HCT116 (cell line): Measurements from ENCODE around the gene SEC24D. TPM values are rescaled to one million over a fixed set of nuclear protein-coding genes. Genes with fewer than 3 reads are reported as not detected.

Experiments
- ATAC-seq: fragments of 200-7000 bp; cut with Tn5 transposase; 2 replicates; pipeline ENCODE4 v1.9.1; 2020; ENCODE audit warnings: mild to moderate bottlenecking, moderate library complexity
- BruUV-seq: library from RNA; stranded (reverse); fragments of 400-500 nt; replicated peaks from 2 replicates; lab custom pipeline; 2021; lab: Mats Ljungman, UMichigan
- CTCF ChIA-PET: fragments of 300-600 bp; sonication (Branson Sonifier 250); formaldehyde crosslinking; loops from one replicate; lab custom pipeline; 2021; ENCODE audit warnings: antibody characterized with exemption; lab: Charles Lee
- POLR2A ChIA-PET: fragments of 300-600, 350-600 bp; sonication (Branson Sonifier 250); formaldehyde crosslinking; loops from one replicate; lab custom pipeline; 2021; ENCODE audit warnings: antibody characterized with exemption; lab: Charles Lee
- RAD21 ChIA-PET, 2 experiments: fragments of 300-600 bp; sonication (Branson Sonifier 250); formaldehyde crosslinking; loops; one replicate each; lab custom pipeline; 2023; ENCODE audit warnings: low total read pairs in 2 of 2; ENCODE audit not compliant: uncharacterized antibody in 2 of 2, unreplicated experiment in 2 of 2, low non-redundant PET in 1 of 2; lab: Charles Lee
- DNase-seq: peaks from one replicate; pipeline ENCODE4 v3.0.0-alpha.2; 2010; ENCODE audit warnings: low read depth, low spot score
- H2AFZ ChIP-seq: fragments of 200-600 bp; shearing (Covaris generic), sonication (generic); 2 replicates; pipeline ENCODE4 v1.6.1; 2017; ENCODE audit warnings: low read depth, mixed run types, mixed read lengths, antibody characterized with exemption, low read length; ENCODE audit not compliant: poor library complexity, severe bottlenecking
- H3K27ac ChIP-seq: 2 replicates; pipeline ENCODE4 v1.5.1; 2012; ENCODE audit warnings: low read depth, low read length
- H3K27me3 ChIP-seq: fragments of 200-600 bp; sonication (generic); 2 replicates; pipeline ENCODE4 v1.6.1; 2016; ENCODE audit warnings: mixed run types, low read length, mixed read lengths; ENCODE audit not compliant: insufficient read depth
- H3K36me3 ChIP-seq, 2 experiments: fragments of 200-500 bp in 1 of 2; fragments of 200-600 bp in 1 of 2; sonication (Bioruptor generic) in 1 of 2; sonication (generic) in 1 of 2; 2 replicates each; pipeline versions ENCODE4 v1.5.1 to v1.6.1; 2014 to 2016; ENCODE audit warnings: low read length in 2 of 2, inconsistent platforms in 1 of 2, mixed read lengths in 1 of 2, mixed run types in 1 of 2; ENCODE audit not compliant: insufficient read depth in 2 of 2, control insufficient read depth in 1 of 2
- H3K4me1 ChIP-seq, 2 experiments: fragments of 200-600 bp in 1 of 2; sonication (generic) in 1 of 2; 2 replicates each; pipeline versions ENCODE4 v1.5.1 to v1.6.1; 2012 to 2017; ENCODE audit warnings: low read length in 2 of 2, inconsistent platforms in 1 of 2, mild to moderate bottlenecking in 1 of 2, mixed read lengths in 1 of 2, mixed run types in 1 of 2, moderate library complexity in 1 of 2; ENCODE audit not compliant: insufficient read depth in 2 of 2, control insufficient read depth in 1 of 2
- H3K4me2 ChIP-seq: fragments of 200-600 bp; sonication (generic); 2 replicates; pipeline ENCODE4 v1.6.1; 2017; ENCODE audit warnings: mixed run types, low read length, mixed read lengths
- H3K4me3 ChIP-seq, 2 experiments: fragments of 200-600 bp in 1 of 2; sonication (generic) in 1 of 2; replicated peaks in 1 of 2; 2 replicates each; pipeline ENCODE4 v1.5.1; 2011 to 2016; ENCODE audit warnings: low read length in 2 of 2, control low read depth in 1 of 2, low read depth in 1 of 2, mild to moderate bottlenecking in 1 of 2, mixed read lengths in 1 of 2, mixed run types in 1 of 2
- H3K79me2 ChIP-seq: fragments of 200-600 bp; sonication (generic); 2 replicates; pipeline ENCODE4 v1.6.1; 2017; ENCODE audit warnings: mild to moderate bottlenecking, mixed run types, low read length, moderate library complexity, mixed read lengths; ENCODE audit not compliant: insufficient read depth
- H3K9ac ChIP-seq: fragments of 200-600 bp; sonication (generic); 2 replicates; pipeline ENCODE4 v1.6.1; 2016; ENCODE audit warnings: low read length, mixed read lengths
- H3K9me2 ChIP-seq: fragments of 200-600 bp; sonication (generic), shearing (Covaris generic); 2 replicates; pipeline ENCODE4 v1.6.1; 2017; ENCODE audit warnings: mixed run types, mild to moderate bottlenecking, moderate library complexity; ENCODE audit not compliant: insufficient read depth
- H3K9me3 ChIP-seq, 2 experiments: fragments of 200-500 bp in 1 of 2; fragments of 200-600 bp in 1 of 2; sonication (Bioruptor generic) in 1 of 2; sonication (generic) in 1 of 2; 2 replicates each; pipeline ENCODE4 v1.6.1; 2014 to 2017; ENCODE audit warnings: low read length in 2 of 2, mixed read lengths in 2 of 2, inconsistent platforms in 1 of 2, low read depth in 1 of 2, mild to moderate bottlenecking in 1 of 2, mixed run types in 1 of 2, moderate library complexity in 1 of 2; ENCODE audit not compliant: control insufficient read depth in 1 of 2, insufficient read depth in 1 of 2
- H4K20me1 ChIP-seq: fragments of 200-600 bp; sonication (generic), shearing (Covaris generic); 2 replicates; pipeline ENCODE4 v1.6.1; 2017; ENCODE audit warnings: mixed run types, mild to moderate bottlenecking, moderate library complexity; ENCODE audit not compliant: insufficient read depth
- ATF3 ChIP-seq: IDR thresholded peaks from 2 replicates; pipeline ENCODE4 v1.6.1; 2012
- CBX3 ChIP-seq: IDR thresholded peaks from 2 replicates; pipeline ENCODE4 v1.6.1; 2012; ENCODE audit warnings: low read depth
- CEBPB ChIP-seq: IDR thresholded peaks from 2 replicates; pipeline ENCODE4 v1.6.1; 2012; ENCODE audit warnings: low read depth
- CTCF ChIP-seq, 3 experiments: fragments of 200-600 bp in 1 of 3; sonication (generic) in 1 of 3; IDR thresholded peaks in 2 of 3; conservative IDR thresholded peaks in 1 of 3; 2 replicates each; pipeline ENCODE4 v1.5.1; 2012 to 2017; ENCODE audit warnings: low read depth in 2 of 3, low read length in 2 of 3, antibody characterized with exemption in 1 of 3, borderline replicate concordance in 1 of 3, control low read depth in 1 of 3, mild to moderate bottlenecking in 1 of 3, mixed read lengths in 1 of 3, mixed run types in 1 of 3, moderate library complexity in 1 of 3; ENCODE audit not compliant: insufficient read depth in 1 of 3
- EGR1 ChIP-seq: IDR thresholded peaks from 2 replicates; pipeline ENCODE4 v1.6.1; 2012; ENCODE audit warnings: low read depth
- ELF1 ChIP-seq: IDR thresholded peaks from 2 replicates; pipeline ENCODE4 v1.6.1; 2012; ENCODE audit warnings: low read depth, borderline replicate concordance
- EZH2 ChIP-seq: fragments of 200-600 bp; sonication (generic); IDR thresholded peaks from 2 replicates; pipeline ENCODE4 v1.6.1; 2017; ENCODE audit warnings: antibody characterized with exemption, mixed run types
- EZH2phosphoT487 ChIP-seq: fragments of 200-600 bp; IDR thresholded peaks from 2 replicates; pipeline ENCODE4 v1.6.1; 2018; ENCODE audit warnings: antibody characterized with exemption, borderline replicate concordance
- FOSL1 ChIP-seq: IDR thresholded peaks from 2 replicates; pipeline ENCODE4 v1.6.1; 2012; ENCODE audit warnings: low read depth
- JUND ChIP-seq: IDR thresholded peaks from 2 replicates; pipeline ENCODE4 v1.6.1; 2012
- MAX ChIP-seq: IDR thresholded peaks from 2 replicates; pipeline ENCODE4 v1.6.1; 2012
- POLR2A ChIP-seq: IDR thresholded peaks from 2 replicates; pipeline ENCODE4 v1.7.0; 2011; ENCODE audit warnings: borderline replicate concordance; ENCODE audit not compliant: insufficient read depth, insufficient read length; ENCODE audit errors: extremely low read depth
- POLR2AphosphoS5 ChIP-seq: IDR thresholded peaks from 2 replicates; pipeline ENCODE4 v1.6.1; 2011; ENCODE audit warnings: mild to moderate bottlenecking, low read depth, low read length, moderate library complexity
- RAD21 ChIP-seq: IDR thresholded peaks from 2 replicates; pipeline ENCODE4 v1.6.1; 2012; ENCODE audit warnings: low read depth, mild to moderate bottlenecking
- SIN3A ChIP-seq: IDR thresholded peaks from 2 replicates; pipeline ENCODE4 v1.6.1; 2012; ENCODE audit warnings: low read depth
- YY1 ChIP-seq: IDR thresholded peaks from 2 replicates; pipeline ENCODE4 v1.6.1; 2011; ENCODE audit warnings: low read length, low read depth, moderate library complexity, mild to moderate bottlenecking; ENCODE audit not compliant: insufficient replicate concordance; ENCODE audit errors: extremely low read depth
- ZFX ChIP-seq: fragments of 450-650 bp; IDR thresholded peaks from 2 replicates; pipeline ENCODE4 v1.6.1; 2017
- intact Hi-C: fragments of 100-400 bp; cut with micrococcal nuclease; formaldehyde crosslinking; loops from 2 replicates; pipeline ENCODE4 v1.10.0; 2022
- total RNA-seq: library from RNA; stranded (reverse); gene quantifications from one replicate; pipeline ENCODE4 v1.2.1, GENCODE V29; 2021; ENCODE audit not compliant: unreplicated experiment

The SEC24D gene
- total RNA-seq, 1 experiment from 2014 or later, result 28.5 TPM

- POLR2A ChIA-PET, result no interaction called here
- no peak overlapping the region for H3K4me2 ChIP-seq
- H3K36me3 ChIP-seq, result peaks cover 3 to 12% of the 10 kb centered on the region in 2 experiments
- H3K79me2 ChIP-seq, result no peaks in the 10 kb centered on the region
- no TSS peak for BruUV-seq
- no peak for TF ChIP-seq POLR2A
- no peak for TF ChIP-seq SIN3A
- no peak for TF ChIP-seq YY1
- TF ChIP-seq CBX3, result no peak
- TF ChIP-seq EZH2phosphoT487, result no peak
- TF ChIP-seq EGR1, result no peak
- no peak for TF ChIP-seq EZH2
- TF ChIP-seq FOSL1, result no peak
- H3K27ac ChIP-seq, result no peak overlapping the region
- no peak overlapping the region for H3K4me3 ChIP-seq
- H3K9me3 ChIP-seq, result no peaks in the 10 kb centered on the region
- no peaks in the 10 kb centered on the region for H3K9me2 ChIP-seq
- DNase-seq (no peak), ATAC-seq (no peak)
- H3K4me1 ChIP-seq, result no peaks in the 10 kb centered on the region
- no peaks in the 10 kb centered on the region for H4K20me1 ChIP-seq
- RAD21 ChIA-PET, result no interaction called here
- no peak overlapping the region for H2AFZ ChIP-seq
- no peak overlapping the region for H3K9ac ChIP-seq
- H3K27me3 ChIP-seq, result no peaks in the 10 kb centered on the region
- CTCF ChIA-PET, result no interaction called here
- intact Hi-C loops, result no loop called here
Measured at GRCh38 chr4:118801895-118802575, 33.9 kb downstream of the SEC24D start.

GRCh38 chr4:118799231-118799942, 36.5 kb downstream of the SEC24D start:
- no peak for DNase-seq
- no peak for ATAC-seq
- H3K36me3 ChIP-seq, result peaks cover 7 to 17% of the 10 kb centered on the region in 2 experiments; a peak in 3 of 4 replicates
- no peak overlapping the region for H3K27ac ChIP-seq
- H3K27me3 ChIP-seq, result no peaks in the 10 kb centered on the region
- no peak overlapping the region for H2AFZ ChIP-seq
- no peaks in the 10 kb centered on the region for H4K20me1 ChIP-seq
- no peaks in the 10 kb centered on the region for H3K4me1 ChIP-seq
- no TSS peak for BruUV-seq
- H3K9me3 ChIP-seq, result no peaks in the 10 kb centered on the region
- H3K4me3 ChIP-seq, result no peak overlapping the region
- RAD21 ChIA-PET, result no interaction called here
- H3K9ac ChIP-seq, result no peak overlapping the region
- H3K79me2 ChIP-seq, result no peaks in the 10 kb centered on the region
- no peak overlapping the region for H3K4me2 ChIP-seq
- POLR2A ChIA-PET, result no interaction called here
- intact Hi-C loops, result no loop called here
- H3K9me2 ChIP-seq, result no peaks in the 10 kb centered on the region
- CTCF ChIA-PET, result no interaction called here
- TF ChIP-seq YY1 (no peak), ZFX (no peak), FOSL1 (no peak), ELF1 (no peak), ATF3 (no peak), POLR2A (no peak), POLR2AphosphoS5 (no peak), CEBPB (no peak), EZH2phosphoT487 (no peak), MAX (no peak), CTCF (IDR thresholded peaks at IDR 0.05 in 2 of 3, conservative IDR thresholded peaks at IDR 0.05 in 1 of 3; ENCODE audit: borderline replicate concordance in 1 of 3, insufficient read depth in 1 of 3, low read depth in 2 of 3, low read length in 2 of 3) (no peak), SIN3A (no peak), CBX3 (no peak), JUND (no peak), RAD21 (no peak), EZH2 (no peak)
